ENCODE data around the gene UBXN6. TPM values are rescaled to one million over a fixed set of nuclear protein-coding genes. Genes with fewer than 3 reads are reported as not detected.

The UBXN6 gene
- total RNA-seq, 1 donor from 2014 or later: 116 TPM

DNA sequence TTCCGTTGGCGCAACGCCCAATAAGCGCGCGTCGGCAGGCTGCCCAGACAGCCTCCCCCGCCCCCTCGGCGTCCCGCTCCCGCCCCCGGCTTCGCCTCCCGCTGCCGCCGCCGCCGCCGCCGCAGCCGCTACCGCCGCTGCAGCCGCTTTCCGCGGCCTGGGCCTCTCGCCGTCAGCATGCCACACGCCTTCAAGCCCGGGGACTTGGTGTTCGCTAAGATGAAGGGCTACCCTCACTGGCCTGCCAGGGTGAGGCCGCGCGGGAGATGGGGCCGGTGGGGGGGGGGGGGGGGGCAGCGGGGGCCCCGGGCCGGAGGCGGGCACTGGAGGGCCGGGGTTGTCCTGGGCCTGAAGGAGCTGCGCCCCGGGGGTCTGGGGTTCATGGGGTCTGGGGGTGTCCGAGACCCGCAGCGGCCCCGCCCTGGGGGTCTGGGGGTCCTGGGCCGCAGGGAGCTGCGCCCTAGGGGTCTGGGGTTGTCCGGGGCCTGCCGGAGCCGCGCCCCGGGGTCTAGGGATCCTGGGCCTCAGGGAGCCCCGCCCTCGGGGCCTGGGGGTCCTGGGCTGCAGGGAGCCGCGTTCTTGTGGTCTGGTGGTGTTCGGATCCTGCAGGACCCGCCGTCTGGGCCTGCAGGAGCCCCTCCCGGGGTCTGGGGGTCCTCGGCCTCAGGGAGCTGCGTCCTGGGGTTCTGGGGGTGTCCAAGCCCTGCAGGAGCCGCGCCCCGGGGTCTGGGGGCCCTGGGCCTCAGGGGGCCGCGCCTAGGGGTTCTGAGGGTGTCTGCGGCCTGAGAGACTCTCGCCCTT is 14.8 kb upstream of the UBXN6 start, which contains the start of gene HDGFL2:
HDGFL2 (plus strand) TSS at position 124 of the 801 bp plus-strand sequence; CDS start at position 178, 54 bp downstream.
- Histone ChIP-seq H3K4me3 (ENCODE audit: low read depth, low read length) (peak within 1 kb of the TSS; percentile 78), H3K27me3 (ENCODE audit: control insufficient read depth, insufficient read depth, low read length) (no peaks in the 10 kb centered on the region), H3K36me3 (ENCODE audit: control insufficient read depth, insufficient read depth, low read length) (peaks cover 10% of the 10 kb centered on the region)
- no peak for FAIRE-seq
- no peak for DNase-seq (ENCODE audit: low read depth)
- TF ChIP-seq, protein P1, sequence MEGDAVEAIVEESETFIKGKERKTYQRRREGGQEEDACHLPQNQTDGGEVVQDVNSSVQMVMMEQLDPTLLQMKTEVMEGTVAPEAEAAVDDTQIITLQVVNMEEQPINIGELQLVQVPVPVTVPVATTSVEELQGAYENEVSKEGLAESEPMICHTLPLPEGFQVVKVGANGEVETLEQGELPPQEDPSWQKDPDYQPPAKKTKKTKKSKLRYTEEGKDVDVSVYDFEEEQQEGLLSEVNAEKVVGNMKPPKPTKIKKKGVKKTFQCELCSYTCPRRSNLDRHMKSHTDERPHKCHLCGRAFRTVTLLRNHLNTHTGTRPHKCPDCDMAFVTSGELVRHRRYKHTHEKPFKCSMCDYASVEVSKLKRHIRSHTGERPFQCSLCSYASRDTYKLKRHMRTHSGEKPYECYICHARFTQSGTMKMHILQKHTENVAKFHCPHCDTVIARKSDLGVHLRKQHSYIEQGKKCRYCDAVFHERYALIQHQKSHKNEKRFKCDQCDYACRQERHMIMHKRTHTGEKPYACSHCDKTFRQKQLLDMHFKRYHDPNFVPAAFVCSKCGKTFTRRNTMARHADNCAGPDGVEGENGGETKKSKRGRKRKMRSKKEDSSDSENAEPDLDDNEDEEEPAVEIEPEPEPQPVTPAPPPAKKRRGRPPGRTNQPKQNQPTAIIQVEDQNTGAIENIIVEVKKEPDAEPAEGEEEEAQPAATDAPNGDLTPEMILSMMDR (IDR thresholded peaks at IDR 0.05; ENCODE audit: insufficient read depth, low read length, severe bottlenecking): no peak

DNA sequence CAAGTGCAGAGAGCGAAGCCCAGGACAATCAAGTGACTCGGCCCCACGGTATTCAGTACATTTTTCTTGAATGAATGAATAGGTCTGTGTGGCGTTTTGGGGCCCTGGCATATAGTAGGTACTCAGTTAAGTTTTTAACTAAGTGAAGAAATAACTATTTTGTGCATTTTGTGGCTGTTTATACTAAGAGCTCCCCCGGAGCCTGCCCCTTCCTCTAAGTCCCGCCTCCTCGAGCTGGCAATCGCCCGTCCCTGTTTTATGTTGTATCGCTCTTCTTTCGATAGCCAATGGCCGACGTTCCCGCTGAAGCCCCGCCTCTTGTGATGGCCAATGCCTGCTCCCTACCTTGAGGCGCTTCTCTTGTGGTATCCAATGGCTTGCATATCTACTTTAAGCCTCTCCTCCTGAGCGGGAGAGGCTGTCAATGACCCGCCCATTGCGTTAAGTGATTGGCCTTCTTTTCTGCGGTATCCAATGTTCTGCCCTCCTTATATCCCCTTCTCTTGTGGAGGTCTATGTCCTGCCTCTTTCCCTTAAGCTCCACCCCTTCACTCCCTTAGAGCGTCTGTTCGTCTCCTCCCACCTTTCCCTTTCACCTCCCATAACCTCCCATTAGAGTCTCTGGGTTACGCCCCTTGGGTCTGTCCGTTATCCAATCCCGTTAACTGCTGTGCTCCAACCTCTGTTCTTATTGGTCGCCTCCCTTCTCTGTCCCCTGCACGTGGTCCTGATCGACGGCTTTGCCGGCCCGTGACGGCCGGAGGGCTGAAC is 14.0 kb upstream of the UBXN6 start:
- no peaks in the 10 kb centered on the region for H3K27me3 ChIP-seq (ENCODE audit: control insufficient read depth, insufficient read depth, low read length)
- DNase-seq (ENCODE audit: low read depth) (peak; percentile 100), FAIRE-seq (peak; percentile 98)
- H3K4me3 ChIP-seq (ENCODE audit: low read depth, low read length): peak overlapping the region; percentile 48
- TF ChIP-seq, protein P1 (IDR thresholded peaks at IDR 0.05; ENCODE audit: insufficient read depth, low read length, severe bottlenecking): no peak
- peaks cover 7% of the 10 kb centered on the region for H3K36me3 ChIP-seq (ENCODE audit: control insufficient read depth, insufficient read depth, low read length)

DNA sequence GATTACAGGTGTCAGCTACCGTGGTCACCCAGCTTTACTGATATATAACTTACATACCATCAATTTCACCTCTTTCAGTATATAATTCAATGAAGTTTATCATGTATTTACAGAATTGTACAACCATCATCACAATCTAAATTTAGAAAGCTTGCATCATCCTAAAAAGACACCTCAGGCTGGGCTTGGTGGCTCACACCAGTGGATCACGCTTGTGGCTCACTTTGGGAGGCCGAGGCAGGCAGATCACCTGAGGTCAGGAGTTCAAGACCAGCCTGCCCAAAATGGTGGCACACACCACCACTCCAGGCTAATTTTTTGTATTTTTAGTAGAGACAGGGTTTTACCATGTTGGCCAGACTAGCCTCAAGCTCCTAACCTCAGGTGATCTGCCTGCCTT is 10.2 kb upstream of the UBXN6 start:
- FAIRE-seq: no peak
- TF ChIP-seq, protein P1 (IDR thresholded peaks at IDR 0.05; ENCODE audit: insufficient read depth, low read length, severe bottlenecking): no peak
- DNase-seq (ENCODE audit: low read depth): no peak

DNA sequence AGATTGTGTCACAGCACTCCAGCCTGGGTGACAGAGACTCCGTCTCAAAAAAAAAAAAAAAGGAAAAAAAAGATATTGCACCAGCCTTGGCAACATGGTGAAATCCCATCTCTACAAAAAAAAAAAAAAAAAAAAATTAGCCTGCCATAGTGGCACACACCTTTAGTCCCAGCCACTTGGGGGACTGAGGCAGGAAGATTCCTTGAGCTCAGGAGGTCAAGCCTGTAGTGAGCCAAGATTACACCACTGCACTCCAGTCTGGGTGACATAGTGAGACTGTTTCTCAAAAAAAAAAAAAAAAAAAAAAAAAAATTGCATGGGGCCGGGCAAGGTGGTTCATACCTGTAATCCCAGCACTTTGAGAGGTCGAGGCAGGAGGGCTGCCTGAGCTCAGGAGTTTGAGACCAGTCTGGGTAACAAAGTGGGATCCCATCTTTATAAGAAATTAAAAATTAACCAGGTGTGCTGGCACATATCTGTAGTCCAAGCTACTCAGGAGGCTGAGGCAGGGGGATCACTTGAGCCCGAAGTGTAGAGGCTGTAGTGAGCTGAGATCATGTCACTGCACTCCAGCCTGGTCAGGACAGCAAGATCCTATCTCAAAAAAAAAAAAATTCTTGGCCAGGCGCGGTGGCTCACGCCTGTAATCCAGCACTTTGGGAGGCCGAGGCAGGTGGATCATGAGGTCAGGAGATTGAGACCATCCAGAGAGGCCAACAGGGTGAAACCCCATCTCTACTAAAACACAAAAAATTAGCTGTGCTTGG is 7.4 kb upstream of the UBXN6 start:
- TF ChIP-seq, protein P1 (IDR thresholded peaks at IDR 0.05; ENCODE audit: insufficient read depth, low read length, severe bottlenecking): no peak
- no peaks in the 10 kb centered on the region for H3K27me3 ChIP-seq (ENCODE audit: control insufficient read depth, insufficient read depth, low read length)
- no peak for FAIRE-seq
- H3K36me3 ChIP-seq (ENCODE audit: control insufficient read depth, insufficient read depth, low read length): no peaks in the 10 kb centered on the region
- DNase-seq (ENCODE audit: low read depth): no peak
- no peak overlapping the region for H3K4me3 ChIP-seq (ENCODE audit: low read depth, low read length)

More for the DNA sequence above, 10.2 kb upstream of the UBXN6 start:
- no peaks in the 10 kb centered on the region for H3K36me3 ChIP-seq (ENCODE audit: control insufficient read depth, insufficient read depth, low read length)
- H3K27me3 ChIP-seq (ENCODE audit: control insufficient read depth, insufficient read depth, low read length): no peaks in the 10 kb centered on the region
- no peak overlapping the region for H3K4me3 ChIP-seq (ENCODE audit: low read depth, low read length)

DNA sequence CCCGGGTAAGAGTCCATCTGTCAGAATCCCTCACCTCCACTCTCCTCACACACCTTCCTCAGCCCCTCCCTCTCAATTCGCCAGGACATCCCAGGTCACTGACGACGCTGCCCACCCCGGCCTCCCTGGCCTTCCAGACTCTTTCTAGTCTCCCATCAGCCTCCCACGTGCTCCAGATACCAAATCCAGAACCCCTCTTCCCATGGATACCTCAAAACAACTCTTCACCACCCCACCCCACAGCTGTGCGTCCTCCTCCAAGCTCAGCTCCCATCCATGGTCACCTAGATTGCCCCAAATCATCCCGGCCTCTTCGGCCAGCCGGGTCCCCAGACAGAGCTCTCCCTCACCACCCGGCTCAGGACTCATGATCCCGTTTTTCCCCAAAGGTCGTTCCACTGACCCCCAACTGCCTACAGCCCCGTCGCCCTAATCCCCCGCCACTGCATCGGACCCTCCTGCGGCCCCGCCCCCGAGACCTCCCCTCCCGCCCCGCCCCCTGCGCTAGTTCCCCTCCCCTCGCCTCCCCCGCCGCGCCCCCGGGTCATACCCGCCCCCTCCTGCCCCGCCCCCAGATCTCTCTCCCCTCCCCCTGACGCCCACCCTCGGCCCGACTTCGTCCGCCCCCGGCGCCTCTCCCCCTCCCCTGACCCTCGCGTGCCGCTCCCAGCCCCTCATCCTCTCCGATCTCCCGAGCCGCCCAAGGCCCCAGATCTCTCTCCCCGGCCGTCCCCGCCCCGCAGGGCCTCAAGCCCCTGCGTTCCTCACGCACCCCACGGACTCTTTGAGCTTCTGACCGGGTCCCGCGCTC is 546 bp downstream of the UBXN6 start:
- H3K4me3 ChIP-seq (ENCODE audit: low read depth, low read length): peak overlapping the region; percentile 70
- H3K36me3 ChIP-seq (ENCODE audit: control insufficient read depth, insufficient read depth, low read length): peaks cover 23% of the 10 kb centered on the region
- H3K27me3 ChIP-seq (ENCODE audit: control insufficient read depth, insufficient read depth, low read length): no peaks in the 10 kb centered on the region
- DNase-seq (ENCODE audit: low read depth) (peak; percentile 12), FAIRE-seq (no peak)
- TF ChIP-seq, protein P1 (IDR thresholded peaks at IDR 0.05; ENCODE audit: insufficient read depth, low read length, severe bottlenecking): no peak
